ENCODE results near the gene MRPL14. TPM values are rescaled to one million over a fixed set of nuclear protein-coding genes. Genes with fewer than 3 reads are reported as not detected.

MRPL14 gene
- total RNA-seq, 1 experiment from 2014 or later: 87.6 TPM

GRCh38 chr6:44169154-44169553 is 41.9 kb upstream of the MRPL14 start:
- Histone ChIP-seq H3K4me3 (ENCODE audit: low read depth, low read length) (no peak overlapping the region), H3K36me3 (ENCODE audit: control insufficient read depth, insufficient read depth, low read length) (no peaks in the 10 kb centered on the region), H3K9me3 (no peaks in the 10 kb centered on the region), H3K4me1 (peaks cover 8% of the 10 kb centered on the region; the same call in 1 of the 2 replicates), H3K27me3 (replicated peaks; ENCODE audit: control insufficient read depth, insufficient read depth, low read length) (no peaks in the 10 kb centered on the region)
- no peak for TF ChIP-seq CTCF (IDR thresholded peaks at IDR 0.05; ENCODE audit: insufficient read depth in 1 of 2, low read depth in 1 of 2, low read length in 1 of 2, severe bottlenecking in 1 of 2, unreplicated experiment in 1 of 2)
- no TSS peak for BruUV-seq (replicated peaks)
- CTCF ChIA-PET: interaction anchor here (0.5 kb wide), 1 partner anchor 52 kb away, joined by 5 read pairs; no protein-coding TSS in a partner anchor
- DNase-seq: no peak
- Mint-ChIP-seq H3K9me3 (ENCODE audit: unreplicated experiment) (no peaks in the 10 kb centered on the region), H3K4me1 (ENCODE audit: low read depth, unreplicated experiment) (peaks cover 7% of the 10 kb centered on the region), H3K27ac (ENCODE audit: unreplicated experiment) (no peak overlapping the region), H3K4me3 (ENCODE audit: unreplicated experiment) (no peak overlapping the region), H3K27me3 (ENCODE audit: insufficient read depth, unreplicated experiment) (no peaks in the 10 kb centered on the region), H3K36me3 (ENCODE audit: insufficient read depth, unreplicated experiment) (no peaks in the 10 kb centered on the region)
- intact Hi-C loops (cut with micrococcal nuclease; ENCODE audit: unreplicated experiment): no loop called here
- POLR2A ChIA-PET: interaction anchor here (0.7 kb wide), 1 partner anchor 52 kb away, joined by 3 read pairs; no protein-coding TSS in a partner anchor

- ChIA-PET POLR2A (no interaction called here), CTCF (no interaction called here)
- no peak overlapping the region for H3K4me3 Mint-ChIP-seq (ENCODE audit: unreplicated experiment)
- Histone ChIP-seq H3K36me3 (ENCODE audit: control insufficient read depth, insufficient read depth, low read length) (no peaks in the 10 kb centered on the region), H3K27me3 (replicated peaks; ENCODE audit: control insufficient read depth, insufficient read depth, low read length) (no peaks in the 10 kb centered on the region), H3K9me3 (no peaks in the 10 kb centered on the region), H3K4me1 (peaks cover 2% of the 10 kb centered on the region; the same call in 1 of the 2 replicates), H3K4me3 (ENCODE audit: low read depth, low read length) (no peak overlapping the region)
- TF ChIP-seq CTCF (IDR thresholded peaks at IDR 0.05; ENCODE audit: insufficient read depth in 1 of 2, low read depth in 1 of 2, low read length in 1 of 2, severe bottlenecking in 1 of 2, unreplicated experiment in 1 of 2): no peak
- DNase-seq: no peak
- no peaks in the 10 kb centered on the region for H3K9me3 Mint-ChIP-seq (ENCODE audit: unreplicated experiment)
- intact Hi-C loops (cut with micrococcal nuclease; ENCODE audit: unreplicated experiment): no loop called here
- peaks cover 7% of the 10 kb centered on the region for H3K4me1 Mint-ChIP-seq (ENCODE audit: low read depth, unreplicated experiment)
- H3K27me3 Mint-ChIP-seq (ENCODE audit: insufficient read depth, unreplicated experiment): no peaks in the 10 kb centered on the region
- BruUV-seq (replicated peaks): no TSS peak
- no peaks in the 10 kb centered on the region for H3K36me3 Mint-ChIP-seq (ENCODE audit: insufficient read depth, unreplicated experiment)
- H3K27ac Mint-ChIP-seq (ENCODE audit: unreplicated experiment): no peak overlapping the region
These were observed 40.3 kb upstream of the MRPL14 start for GRCh38 chr6:44167567-44167966.

- no TSS peak for BruUV-seq (replicated peaks)
- Histone ChIP-seq H3K4me1 (no peaks in the 10 kb centered on the region), H3K36me3 (ENCODE audit: control insufficient read depth, insufficient read depth, low read length) (no peaks in the 10 kb centered on the region), H3K27me3 (replicated peaks; ENCODE audit: control insufficient read depth, insufficient read depth, low read length) (no peaks in the 10 kb centered on the region), H3K4me3 (ENCODE audit: low read depth, low read length) (no peak overlapping the region), H3K9me3 (no peaks in the 10 kb centered on the region)
- Mint-ChIP-seq H3K27me3 (ENCODE audit: insufficient read depth, unreplicated experiment) (no peaks in the 10 kb centered on the region), H3K9me3 (ENCODE audit: unreplicated experiment) (no peaks in the 10 kb centered on the region), H3K4me3 (ENCODE audit: unreplicated experiment) (no peak overlapping the region), H3K36me3 (ENCODE audit: insufficient read depth, unreplicated experiment) (no peaks in the 10 kb centered on the region), H3K27ac (ENCODE audit: unreplicated experiment) (no peak overlapping the region), H3K4me1 (ENCODE audit: low read depth, unreplicated experiment) (peaks cover 7% of the 10 kb centered on the region)
- no peak for DNase-seq
- POLR2A ChIA-PET: no interaction called here
- CTCF ChIA-PET: no interaction called here
- intact Hi-C loops (cut with micrococcal nuclease; ENCODE audit: unreplicated experiment): no loop called here
- no peak for TF ChIP-seq CTCF (IDR thresholded peaks at IDR 0.05; ENCODE audit: insufficient read depth in 1 of 2, low read depth in 1 of 2, low read length in 1 of 2, severe bottlenecking in 1 of 2, unreplicated experiment in 1 of 2)
These were observed 39.4 kb upstream of the MRPL14 start for GRCh38 chr6:44166591-44167184.

Data from Caco-2 (cell line).